ENCODE results near the gene EDEM1.

EDEM1 gene

GRCh38 chr3:5187156-5187919, at the start of gene EDEM1:
Gene EDEM1 (plus strand): TSS chr3:5187707. CDS start chr3:5187806, 99 bp downstream.
- TF ChIP-seq YY1 (IDR thresholded peaks at IDR 0.05; ENCODE audit: insufficient read depth, insufficient read length) (no peak), SUZ12 (IDR thresholded peaks at IDR 0.05; ENCODE audit: extremely low read depth, insufficient read depth, insufficient read length) (no peak), ZNF274 (IDR thresholded peaks at IDR 0.05; ENCODE audit: low read depth, low read length) (no peak)
- H3K4me3 ChIP-seq (ENCODE audit: insufficient read length, low read depth), result peak within 1 kb of the TSS; percentile 92
- H3K9me3 ChIP-seq (ENCODE audit: insufficient read depth, low read length), result no peaks in the 10 kb centered on the region
- H3K4me1 ChIP-seq (ENCODE audit: insufficient read depth, insufficient read length), result no peaks in the 10 kb centered on the region
- peaks cover 11% of the 10 kb centered on the region for H3K36me3 ChIP-seq (ENCODE audit: insufficient read depth, insufficient read length, low read length)
- peaks cover 4% of the 10 kb centered on the region for H3K27me3 ChIP-seq (ENCODE audit: insufficient read depth, insufficient read length)
- H3K9ac ChIP-seq (ENCODE audit: insufficient read length, low read depth), result peak within 1 kb of the TSS; percentile 96
- DNase-seq (ENCODE audit: low read depth, low spot score), result peak; percentile 76

GRCh38 chr3:5138214-5138981, 49.1 kb upstream of the EDEM1 start:
- no peak for DNase-seq (ENCODE audit: low read depth, low spot score)
- Histone ChIP-seq H3K9ac (ENCODE audit: insufficient read length, low read depth) (no peak overlapping the region), H3K4me1 (ENCODE audit: insufficient read depth, insufficient read length) (peaks cover 4% of the 10 kb centered on the region), H3K4me3 (ENCODE audit: insufficient read length, low read depth) (no peak overlapping the region), H3K27me3 (ENCODE audit: insufficient read depth, insufficient read length) (no peaks in the 10 kb centered on the region), H3K9me3 (ENCODE audit: insufficient read depth, low read length) (peaks cover 18% of the 10 kb centered on the region; the same call in 1 of the 2 replicates), H3K36me3 (ENCODE audit: insufficient read depth, insufficient read length, low read length) (peaks cover 13% of the 10 kb centered on the region)
- TF ChIP-seq ZNF274 (IDR thresholded peaks at IDR 0.05; ENCODE audit: low read depth, low read length), result no peak
- TF ChIP-seq SUZ12 (IDR thresholded peaks at IDR 0.05; ENCODE audit: extremely low read depth, insufficient read depth, insufficient read length), result no peak
- TF ChIP-seq YY1 (IDR thresholded peaks at IDR 0.05; ENCODE audit: insufficient read depth, insufficient read length), result no peak

GRCh38 chr3:5140230-5140621, 47.3 kb upstream of the EDEM1 start:
- Histone ChIP-seq H3K9me3 (ENCODE audit: insufficient read depth, low read length) (peaks cover 35% of the 10 kb centered on the region), H3K27me3 (ENCODE audit: insufficient read depth, insufficient read length) (no peaks in the 10 kb centered on the region), H3K4me1 (ENCODE audit: insufficient read depth, insufficient read length) (no peaks in the 10 kb centered on the region), H3K36me3 (ENCODE audit: insufficient read depth, insufficient read length, low read length) (peaks cover 13% of the 10 kb centered on the region), H3K4me3 (ENCODE audit: insufficient read length, low read depth) (no peak overlapping the region), H3K9ac (ENCODE audit: insufficient read length, low read depth) (no peak overlapping the region)
- TF ChIP-seq SUZ12 (IDR thresholded peaks at IDR 0.05; ENCODE audit: extremely low read depth, insufficient read depth, insufficient read length) (no peak), YY1 (IDR thresholded peaks at IDR 0.05; ENCODE audit: insufficient read depth, insufficient read length) (no peak), ZNF274 (IDR thresholded peaks at IDR 0.05; ENCODE audit: low read depth, low read length) (no peak)
- DNase-seq (ENCODE audit: low read depth, low spot score), result no peak

- no peaks in the 10 kb centered on the region for H3K4me1 ChIP-seq (ENCODE audit: insufficient read depth, insufficient read length)
- H3K36me3 ChIP-seq (ENCODE audit: insufficient read depth, insufficient read length, low read length), result peaks cover 15% of the 10 kb centered on the region
- DNase-seq (ENCODE audit: low read depth, low spot score), result no peak
- peaks cover 38% of the 10 kb centered on the region for H3K9me3 ChIP-seq (ENCODE audit: insufficient read depth, low read length)
- no peaks in the 10 kb centered on the region for H3K27me3 ChIP-seq (ENCODE audit: insufficient read depth, insufficient read length)
- no peak overlapping the region for H3K9ac ChIP-seq (ENCODE audit: insufficient read length, low read depth)
- H3K4me3 ChIP-seq (ENCODE audit: insufficient read length, low read depth), result no peak overlapping the region
- no peak for TF ChIP-seq YY1 (IDR thresholded peaks at IDR 0.05; ENCODE audit: insufficient read depth, insufficient read length)
- no peak for TF ChIP-seq ZNF274 (IDR thresholded peaks at IDR 0.05; ENCODE audit: low read depth, low read length)
- no peak for TF ChIP-seq SUZ12 (IDR thresholded peaks at IDR 0.05; ENCODE audit: extremely low read depth, insufficient read depth, insufficient read length)
Observed at GRCh38 chr3:5140839-5141238, 46.7 kb upstream of the EDEM1 start.

GRCh38 chr3:5141760-5142159, 45.7 kb upstream of the EDEM1 start:
- Histone ChIP-seq H3K4me3 (ENCODE audit: insufficient read length, low read depth) (no peak overlapping the region), H3K4me1 (ENCODE audit: insufficient read depth, insufficient read length) (no peaks in the 10 kb centered on the region), H3K9ac (ENCODE audit: insufficient read length, low read depth) (no peak overlapping the region), H3K27me3 (ENCODE audit: insufficient read depth, insufficient read length) (no peaks in the 10 kb centered on the region), H3K9me3 (ENCODE audit: insufficient read depth, low read length) (peaks cover 48% of the 10 kb centered on the region), H3K36me3 (ENCODE audit: insufficient read depth, insufficient read length, low read length) (peaks cover 17% of the 10 kb centered on the region)
- no peak for DNase-seq (ENCODE audit: low read depth, low spot score)
- TF ChIP-seq YY1 (IDR thresholded peaks at IDR 0.05; ENCODE audit: insufficient read depth, insufficient read length) (no peak), SUZ12 (IDR thresholded peaks at IDR 0.05; ENCODE audit: extremely low read depth, insufficient read depth, insufficient read length) (no peak), ZNF274 (IDR thresholded peaks at IDR 0.05; ENCODE audit: low read depth, low read length) (no peak)

- peaks cover 18% of the 10 kb centered on the region for H3K36me3 ChIP-seq (ENCODE audit: insufficient read depth, insufficient read length, low read length)
- no peak for TF ChIP-seq ZNF274 (IDR thresholded peaks at IDR 0.05; ENCODE audit: low read depth, low read length)
- no peak for TF ChIP-seq YY1 (IDR thresholded peaks at IDR 0.05; ENCODE audit: insufficient read depth, insufficient read length)
- TF ChIP-seq SUZ12 (IDR thresholded peaks at IDR 0.05; ENCODE audit: extremely low read depth, insufficient read depth, insufficient read length), result no peak
- no peak for DNase-seq (ENCODE audit: low read depth, low spot score)
- H3K4me1 ChIP-seq (ENCODE audit: insufficient read depth, insufficient read length), result no peaks in the 10 kb centered on the region
- no peaks in the 10 kb centered on the region for H3K27me3 ChIP-seq (ENCODE audit: insufficient read depth, insufficient read length)
- no peak overlapping the region for H3K9ac ChIP-seq (ENCODE audit: insufficient read length, low read depth)
- H3K4me3 ChIP-seq (ENCODE audit: insufficient read length, low read depth), result no peak overlapping the region
- H3K9me3 ChIP-seq (ENCODE audit: insufficient read depth, low read length), result peaks cover 53% of the 10 kb centered on the region
Observed at GRCh38 chr3:5143464-5143863, 44.0 kb upstream of the EDEM1 start.
